ENCODE data around the gene CCNC.
"Not testable (repeated sequence)": the region's sequence is repeated elsewhere in the genome, so short reads cannot be mapped to it uniquely, and the experiment has no call there.

CCNC gene

DNA sequence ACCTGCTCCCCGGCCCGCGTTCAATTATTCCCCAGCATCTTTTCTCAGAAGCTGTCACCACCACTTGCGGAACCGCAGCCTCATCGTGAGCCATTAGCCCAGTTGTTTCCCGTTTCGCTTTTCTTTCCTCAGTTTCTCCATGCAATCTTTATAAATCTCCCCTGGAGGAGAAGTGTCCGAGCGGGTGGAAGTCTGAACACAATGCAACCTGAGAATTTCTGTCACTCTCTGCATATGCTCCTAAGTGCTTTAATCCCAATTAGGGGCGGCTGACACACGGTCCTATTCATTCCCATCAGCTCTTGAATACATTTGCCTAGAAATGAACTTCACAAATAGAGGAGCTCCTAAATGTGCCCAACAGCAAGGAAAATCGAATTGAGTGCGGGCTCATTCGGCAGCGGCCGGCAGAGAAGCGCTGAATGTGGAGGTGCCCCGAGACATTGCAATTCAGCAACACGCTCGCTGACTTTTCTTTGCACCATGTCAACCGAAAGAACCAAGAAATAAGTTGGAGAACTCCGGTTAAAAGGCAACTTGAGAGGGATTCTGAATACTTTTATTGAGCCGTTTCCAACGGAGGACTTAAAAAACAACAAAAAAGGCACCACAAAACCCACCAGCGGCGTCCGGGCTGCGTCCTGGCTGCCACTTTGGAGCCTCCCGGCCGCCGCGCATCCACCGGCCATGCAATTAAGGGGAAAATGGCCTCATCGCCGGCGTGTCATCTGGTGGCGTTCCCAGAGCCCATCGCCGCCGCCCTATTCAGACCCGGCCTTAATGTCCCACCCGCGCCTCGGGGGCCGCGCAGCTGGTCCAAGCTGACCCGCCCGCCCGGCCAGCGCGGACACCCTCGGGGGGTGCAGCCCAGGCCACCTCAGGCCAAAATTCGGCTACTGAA is 34.3 kb upstream of the CCNC start:
- peak; percentile 61 for DNase-seq

DNA sequence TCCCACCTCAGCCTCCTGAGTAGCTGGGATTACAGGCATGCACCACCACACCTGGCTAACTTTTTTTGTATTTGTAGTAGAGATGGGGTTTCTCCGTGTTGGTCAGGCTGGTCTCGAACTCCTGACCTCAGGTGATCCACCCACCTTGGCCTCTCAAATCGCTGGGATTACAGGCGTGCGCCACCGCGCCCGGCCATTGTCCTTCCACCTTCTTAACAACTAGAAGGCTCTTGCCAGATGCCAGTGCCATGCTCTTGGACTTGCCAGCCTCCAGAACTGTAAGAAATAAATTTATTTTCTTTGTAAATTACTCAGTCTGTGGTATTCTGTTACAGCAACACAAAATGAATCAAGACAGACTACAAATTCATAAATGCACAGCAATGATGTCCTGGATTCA is 26.2 kb upstream of the CCNC start:
- not testable (repeated sequence) for DNase-seq

DNA sequence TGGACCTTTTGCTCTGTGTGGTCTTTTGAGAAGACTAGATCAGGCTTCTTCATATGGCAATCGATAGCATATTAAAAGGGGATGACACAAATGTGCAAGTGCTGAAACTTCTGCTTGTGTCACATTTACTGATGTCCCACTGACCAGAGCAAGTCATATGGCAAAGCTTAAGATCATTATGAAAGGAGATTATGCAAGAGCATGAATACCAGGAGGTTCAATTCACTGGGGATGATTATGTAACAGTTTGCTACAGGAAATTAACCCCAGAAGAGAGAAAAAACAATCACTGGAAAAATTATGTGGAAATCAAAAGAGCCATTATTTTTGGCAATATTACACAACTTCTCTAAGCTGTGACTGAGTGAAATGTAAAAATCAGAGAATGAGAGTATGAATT is 24.4 kb upstream of the CCNC start:
- DNase-seq, result peak; percentile 2

GRCh38 chr6:99591673-99592364 is 23.4 kb upstream of the CCNC start:
- no peak for DNase-seq

DNA sequence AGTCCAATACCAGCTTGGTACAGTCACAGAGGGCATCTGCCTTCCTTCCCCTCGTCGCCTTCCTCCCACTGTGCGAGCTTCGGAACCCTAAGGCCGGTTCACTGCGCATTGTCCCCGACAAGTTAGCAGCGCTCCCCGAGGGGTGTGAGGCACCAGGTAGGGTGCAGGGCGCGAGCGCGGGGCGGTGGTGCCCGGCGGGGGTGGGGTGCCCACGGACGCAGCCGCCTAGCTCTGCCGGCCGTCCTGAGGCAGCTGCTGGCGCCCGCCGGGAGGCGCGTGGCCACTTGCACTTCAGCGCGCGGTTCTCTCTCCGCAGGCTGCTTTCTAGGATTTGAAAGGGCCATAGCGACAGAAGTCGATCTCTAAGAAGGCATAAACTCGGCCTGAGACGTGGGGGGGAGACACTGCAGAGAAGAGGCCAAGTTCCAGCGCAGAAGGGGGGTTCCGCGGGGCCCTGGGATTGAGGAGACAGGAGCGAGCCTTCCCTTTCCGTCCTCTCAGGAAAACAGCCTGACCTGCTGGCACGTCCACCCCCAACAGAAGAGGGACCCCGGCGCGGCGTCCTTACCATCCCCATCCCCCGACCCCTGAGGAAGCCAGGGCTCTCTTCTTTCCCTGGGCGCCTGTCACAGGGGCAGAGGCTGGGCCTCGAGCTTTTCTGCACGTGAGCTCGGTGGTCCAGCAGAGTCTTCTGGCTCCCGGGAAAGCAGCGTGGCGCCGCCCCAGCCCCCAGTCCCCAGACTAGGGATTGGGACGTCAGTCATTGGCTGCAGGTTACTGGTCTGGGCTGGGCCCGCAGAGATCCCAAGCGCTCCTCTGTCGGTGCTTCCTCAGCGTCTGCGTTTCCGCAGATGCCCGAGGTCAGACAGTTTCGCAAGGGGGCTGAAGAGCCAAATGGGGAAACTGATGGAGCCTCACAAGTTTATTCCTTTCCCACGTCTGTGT is 22.5 kb upstream of the CCNC start:
- peak; percentile 8 for DNase-seq

DNA sequence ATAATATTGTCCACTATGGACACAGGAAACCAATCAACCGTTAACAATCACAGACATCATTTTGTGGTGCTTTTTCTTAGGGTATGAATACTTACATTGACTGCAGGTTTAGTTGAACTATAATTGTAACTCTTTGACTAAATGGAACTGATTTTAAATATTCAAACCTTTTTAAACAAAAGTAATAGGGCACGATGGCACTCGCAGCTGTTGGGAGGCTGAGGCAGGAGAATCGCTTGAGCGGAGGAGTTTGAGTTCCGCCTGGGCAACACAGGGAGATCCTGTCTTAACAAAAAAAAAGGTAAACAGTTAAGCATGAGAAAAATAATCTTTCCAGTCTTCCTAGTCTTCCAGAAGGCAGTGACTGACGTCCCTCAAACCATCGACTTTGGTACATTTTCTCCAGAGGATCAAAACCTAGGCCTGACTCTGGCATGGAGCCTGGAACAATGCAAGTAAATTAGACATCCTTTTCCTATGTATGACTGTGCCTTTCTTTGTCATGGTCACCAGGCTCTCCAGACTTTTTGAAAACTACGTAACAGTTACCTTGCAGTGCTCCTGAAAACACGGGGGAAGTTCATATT is 21.5 kb upstream of the CCNC start:
- DNase-seq, result no peak

DNA sequence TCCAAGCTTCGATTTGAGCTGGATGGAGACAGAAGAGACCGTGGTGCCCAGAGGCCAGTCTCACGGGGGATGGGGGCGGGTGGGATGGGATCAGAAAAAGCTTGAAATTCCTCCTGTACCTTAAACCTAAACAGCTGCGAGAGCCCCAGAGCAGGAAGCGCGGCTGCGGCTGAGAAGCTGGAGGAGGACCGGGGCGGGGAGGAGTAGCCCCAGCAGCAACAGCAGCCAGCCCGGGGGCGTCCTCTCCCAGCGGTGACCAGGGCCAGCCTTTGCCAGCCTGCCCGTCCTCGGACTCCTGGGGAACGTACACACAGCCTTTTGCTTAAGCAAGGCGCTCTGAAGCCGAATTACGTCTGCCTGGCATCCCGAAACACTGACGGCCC is 20.8 kb upstream of the CCNC start:
- DNase-seq, result peak; percentile 57

DNA sequence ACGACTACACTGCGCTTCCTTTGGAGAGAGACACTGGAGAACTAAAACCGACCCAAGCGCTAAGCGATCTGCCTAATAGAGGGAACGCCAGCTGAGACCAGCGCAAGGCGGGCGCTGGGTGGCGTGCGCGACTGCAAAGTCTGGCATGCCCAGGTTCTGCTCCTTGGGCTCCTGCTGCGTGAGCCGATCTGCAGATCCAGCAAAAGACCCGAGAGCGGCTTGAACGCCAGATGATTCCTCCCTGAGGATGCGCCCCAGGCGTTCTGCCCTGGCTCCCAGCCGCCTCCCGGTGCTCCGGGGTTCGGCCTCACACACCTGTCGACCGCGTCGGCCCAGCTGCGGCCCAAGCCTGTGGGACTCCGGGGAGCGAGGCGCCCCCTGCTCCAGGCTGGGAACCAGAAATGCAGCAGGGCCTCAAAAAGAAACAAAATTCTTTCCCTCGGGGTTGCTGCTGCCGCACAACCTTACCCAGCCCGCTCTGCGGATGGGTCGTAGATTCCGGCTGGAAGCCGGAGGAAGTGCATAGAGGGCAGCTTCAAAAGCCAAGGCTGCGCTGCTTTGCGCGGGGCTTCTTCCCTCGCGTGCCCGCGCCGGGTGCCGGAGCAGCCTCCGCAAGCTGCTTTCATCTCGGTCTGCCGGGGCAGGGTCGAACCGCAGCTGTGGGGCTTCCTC is 20.3 kb upstream of the CCNC start:
- DNase-seq, result peak; percentile 85

DNA sequence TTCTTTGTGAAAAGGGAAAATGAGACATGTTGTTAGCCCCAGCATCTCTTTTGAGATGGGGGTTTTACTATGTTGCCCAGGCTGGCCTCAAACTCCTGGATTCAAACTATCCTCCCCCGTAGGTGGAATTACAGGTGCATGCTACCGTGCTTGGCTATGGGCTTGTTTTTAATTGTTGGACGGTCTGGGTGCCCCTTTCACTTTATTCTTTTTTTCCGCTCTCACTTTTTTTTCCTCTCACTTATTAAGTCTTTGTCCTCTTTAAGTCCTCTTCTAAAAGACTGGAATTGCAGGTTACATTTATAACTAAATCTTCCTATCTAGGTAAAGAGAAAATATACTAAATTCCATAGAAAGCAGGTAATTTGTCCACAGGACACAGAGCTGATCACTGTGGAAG is 19.3 kb upstream of the CCNC start:
- no peak for DNase-seq

DNA sequence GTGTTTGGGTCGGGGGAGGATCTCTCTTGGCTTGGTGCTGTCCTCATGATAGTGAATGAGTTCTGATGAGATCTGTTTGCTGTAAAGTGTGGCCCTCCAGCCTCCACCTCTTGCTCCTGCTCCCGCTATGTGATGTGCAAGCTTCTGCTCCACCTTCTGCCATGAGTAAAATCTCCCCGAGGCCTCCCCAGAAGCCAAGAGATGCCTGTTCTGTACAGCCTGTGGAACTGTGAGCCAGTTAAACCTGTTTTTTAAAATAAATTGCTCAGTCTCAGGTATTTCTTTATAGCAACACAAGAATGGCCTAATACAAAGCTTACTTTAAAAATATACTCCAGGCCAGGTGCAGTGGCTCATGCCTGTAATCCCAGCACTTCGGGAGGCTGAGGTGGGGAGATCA is 11.3 kb upstream of the CCNC start:
- no peak for DNase-seq

DNA sequence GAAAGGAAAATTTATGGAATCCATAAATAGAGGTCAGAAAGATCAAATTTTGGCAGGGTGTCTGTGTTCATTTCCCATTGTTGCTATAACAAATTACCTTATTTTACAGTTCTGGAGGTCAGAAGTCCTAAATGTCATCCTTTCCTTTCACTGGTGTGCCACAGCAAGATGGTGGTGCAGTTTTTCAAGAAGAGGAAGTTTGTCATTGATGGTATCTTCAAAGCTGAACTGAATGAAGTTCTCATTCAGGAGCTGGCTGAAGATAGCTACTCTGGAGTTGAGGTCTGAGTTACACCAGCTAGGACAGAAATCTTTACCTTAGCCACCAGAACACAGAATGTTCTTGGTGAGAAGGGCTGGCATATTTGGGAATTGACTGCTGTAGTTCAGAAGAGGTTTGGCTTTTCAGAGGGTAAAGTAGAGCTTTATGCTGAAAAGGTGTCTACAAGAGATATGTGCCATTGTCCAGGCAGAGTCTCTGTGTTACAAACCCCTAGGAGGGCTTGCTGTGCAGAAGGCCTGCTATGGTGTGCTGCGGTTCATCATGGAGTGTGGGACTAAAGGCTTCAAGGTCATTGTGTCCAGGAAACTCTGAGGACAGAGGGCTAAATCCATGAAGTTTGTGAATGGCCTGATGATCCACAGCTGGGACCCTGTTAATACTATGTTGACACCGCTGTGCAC is 7.2 kb upstream of the CCNC start:
- no peak for DNase-seq

DNA sequence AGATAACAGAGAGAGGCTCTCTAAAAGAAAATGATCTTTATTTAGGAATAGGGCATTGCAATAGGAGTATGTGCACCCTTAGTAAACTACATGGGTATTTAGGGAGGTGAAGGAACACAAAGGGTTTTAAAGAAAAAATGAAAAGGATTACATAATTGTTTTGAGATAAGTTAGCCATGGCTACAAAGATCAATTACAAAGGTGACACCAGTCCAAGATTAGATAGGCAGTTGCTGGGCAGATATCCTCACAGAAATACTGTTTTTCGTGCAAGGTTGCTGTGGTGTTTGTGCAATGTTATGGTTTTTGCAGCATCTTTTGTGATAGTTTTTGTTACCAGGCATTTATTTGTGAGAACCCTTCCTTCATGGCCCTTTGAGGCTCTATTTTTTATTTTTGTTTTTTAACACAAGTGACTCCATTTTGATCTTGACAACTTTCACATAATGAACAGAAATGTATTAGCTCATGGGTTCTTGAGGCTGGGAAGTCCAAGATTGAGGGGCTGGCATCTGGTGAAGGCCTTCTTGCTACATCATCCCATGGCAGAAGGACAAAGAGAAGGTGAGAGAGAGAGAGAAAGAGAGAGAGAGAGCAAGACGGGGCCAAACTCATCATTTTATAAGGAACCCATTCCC is 5.6 kb upstream of the CCNC start:
- DNase-seq, result no peak

DNA sequence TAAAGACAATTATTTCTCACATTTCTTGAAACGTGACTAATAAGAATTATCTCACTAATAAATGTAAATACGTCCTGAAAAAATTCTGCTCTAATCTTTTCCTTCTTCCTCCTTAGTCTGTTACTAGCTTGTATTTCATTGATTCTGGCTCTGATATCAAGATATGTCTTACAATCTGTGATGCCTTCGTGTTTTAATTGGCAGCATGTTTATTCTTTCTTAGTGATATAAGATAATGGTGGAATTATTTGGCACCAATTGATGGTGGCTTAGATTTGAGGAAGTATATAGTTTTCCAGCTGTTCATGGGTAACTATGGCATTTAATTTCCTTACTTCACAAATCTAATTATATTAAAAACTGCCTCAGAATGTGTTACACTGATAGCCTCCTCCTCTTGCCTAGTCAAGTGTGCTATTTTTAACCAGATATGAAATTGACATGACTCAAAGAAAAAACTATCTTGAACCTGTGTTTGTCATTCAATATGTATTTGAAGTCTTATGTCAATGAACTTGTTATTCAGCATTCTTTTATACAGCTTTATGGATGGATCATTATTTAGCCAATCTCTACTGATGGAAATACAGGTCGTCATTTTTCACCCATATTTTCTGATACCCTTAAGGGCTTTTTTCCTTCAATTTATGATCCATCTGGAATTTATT is 5.3 kb downstream of the CCNC start:
- no peak for DNase-seq

- peak; percentile 7 for DNase-seq
Measured at GRCh38 chr6:99560668-99561067, 7.8 kb downstream of the CCNC start.

DNA sequence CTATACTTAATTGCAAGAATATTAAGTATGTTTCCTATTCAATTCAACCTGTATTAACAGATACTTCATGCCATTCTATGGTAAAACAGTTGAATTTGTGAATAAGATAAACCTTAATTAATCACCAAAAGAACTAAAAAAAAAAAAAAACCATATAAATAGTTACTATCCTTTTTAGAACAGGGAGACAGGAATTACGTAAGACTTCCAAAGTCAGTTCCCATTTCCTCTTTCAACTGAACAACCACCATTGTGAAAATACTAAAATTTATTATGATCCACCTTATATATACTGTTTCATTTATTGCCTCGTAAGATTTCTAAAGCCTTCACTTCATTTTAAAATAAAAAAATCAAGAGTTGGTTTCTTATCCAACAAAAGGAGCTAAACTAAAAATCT is 9.4 kb downstream of the CCNC start:
- no peak for DNase-seq

- DNase-seq, result no peak
Measured at GRCh38 chr6:99553888-99554287, 14.6 kb downstream of the CCNC start.

GRCh38 chr6:99550046-99550748 is 18.3 kb downstream of the CCNC start:
- DNase-seq, result no peak

- DNase-seq, result no peak
Measured at GRCh38 chr6:99548706-99549105, 19.8 kb downstream of the CCNC start.

- DNase-seq, result no peak
Measured at GRCh38 chr6:99547526-99547925, 20.9 kb downstream of the CCNC start.

DNA sequence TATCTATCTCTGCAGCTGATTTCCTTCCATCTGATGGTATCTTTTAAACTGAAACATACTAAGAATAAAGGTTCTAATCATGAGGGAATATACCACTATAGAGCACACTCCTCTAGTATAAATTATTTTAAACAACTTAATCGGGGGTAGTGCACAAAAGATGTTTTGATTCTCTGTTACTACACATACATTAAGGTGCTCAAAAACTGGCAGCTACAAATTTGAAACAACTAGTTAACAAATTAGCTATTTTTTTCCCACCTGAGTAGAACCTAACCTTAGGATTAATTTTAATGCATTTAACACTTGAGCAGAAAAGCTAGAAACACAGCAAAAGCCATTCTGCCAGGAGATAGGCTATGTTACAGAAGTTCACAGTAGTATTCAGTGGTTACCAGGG is 23.0 kb downstream of the CCNC start:
- DNase-seq, result no peak

Measured in NCI-H82 (cell line).